WI38 (cell line): ENCODE measurements around the gene KLF9.
"Not testable (repeated sequence)": the region's sequence is repeated elsewhere in the genome, so short reads cannot be mapped to it uniquely, and the experiment has no call there.

Experiments used
- H3K4me3 ChIP-seq: 2 replicates; pipeline ENCODE4 v1.5.1; 2011; ENCODE audit warnings: low read depth, mild to moderate bottlenecking, control low read depth, low read length
- CTCF ChIP-seq: IDR thresholded peaks from 2 replicates; pipeline ENCODE4 v1.5.1; 2012; ENCODE audit warnings: low read depth, mild to moderate bottlenecking, control low read depth, low read length

Gene KLF9

GRCh38 chr9:70403166-70403565 is 11.3 kb downstream of the KLF9 start:
- TF ChIP-seq CTCF, result no peak
- H3K4me3 ChIP-seq, result no peak overlapping the region

DNA sequence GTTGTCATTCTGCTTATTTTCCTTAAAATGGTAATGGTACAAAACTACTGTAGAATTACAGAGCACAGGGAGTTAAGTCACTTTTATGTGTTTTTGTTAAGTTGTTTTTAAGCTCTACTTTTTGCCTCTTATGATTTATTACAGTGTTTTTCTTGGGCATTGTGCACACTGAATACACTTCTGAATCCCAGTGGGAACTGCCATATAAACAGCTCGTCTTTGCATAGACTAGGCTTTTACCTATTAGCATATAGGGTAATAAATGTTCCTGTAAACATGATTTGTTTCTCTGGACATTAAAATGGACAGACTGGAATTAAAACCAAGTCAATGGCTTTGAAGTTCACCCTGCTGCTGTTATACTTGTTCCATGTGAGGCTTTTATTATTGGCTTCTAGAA is 12.2 kb downstream of the KLF9 start:
- TF ChIP-seq CTCF, result no peak
- H3K4me3 ChIP-seq, result no peak overlapping the region

DNA sequence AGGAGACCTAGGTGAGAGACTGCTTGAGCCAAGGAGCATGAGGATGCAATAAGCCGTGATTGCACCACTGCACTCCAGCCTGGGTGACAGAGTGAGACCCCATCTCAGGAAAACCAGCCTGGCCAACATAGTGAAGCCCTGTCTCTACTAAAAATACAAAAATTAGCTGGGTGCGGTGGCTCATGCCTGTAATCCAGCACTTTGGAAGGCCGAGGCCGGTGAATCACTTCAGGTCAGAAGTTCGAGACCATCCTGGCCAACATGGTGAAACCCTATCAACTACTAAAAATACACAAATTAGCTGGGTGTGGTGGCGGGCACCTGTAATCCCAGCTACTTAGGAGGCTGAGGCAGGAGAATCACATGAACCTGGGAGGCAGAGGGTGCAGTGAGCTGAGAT is 13.2 kb downstream of the KLF9 start:
- not testable (repeated sequence) for H3K4me3 ChIP-seq

GRCh38 chr9:70400107-70400892 is 14.2 kb downstream of the KLF9 start:
- no peak overlapping the region for H3K4me3 ChIP-seq
- no peak for TF ChIP-seq CTCF

DNA sequence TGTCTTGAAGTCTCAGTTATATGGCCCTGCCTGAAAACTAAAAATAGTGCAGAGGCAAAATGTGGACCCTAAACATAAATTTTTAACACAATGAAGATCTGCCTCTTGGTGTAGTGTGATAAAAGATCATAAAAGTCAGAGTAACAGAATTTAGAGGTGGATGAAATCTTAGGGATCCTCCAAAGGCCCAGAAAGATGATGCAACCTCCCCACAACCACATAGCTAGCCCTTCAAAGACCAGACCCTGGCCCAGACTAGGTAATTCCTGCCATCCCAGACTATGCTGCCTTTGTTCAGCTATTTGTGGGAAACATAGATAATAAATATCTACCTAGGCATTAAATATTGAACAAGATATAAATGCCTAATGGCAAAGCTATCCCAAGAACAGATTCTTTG is 15.3 kb downstream of the KLF9 start:
- no peak for TF ChIP-seq CTCF

DNA sequence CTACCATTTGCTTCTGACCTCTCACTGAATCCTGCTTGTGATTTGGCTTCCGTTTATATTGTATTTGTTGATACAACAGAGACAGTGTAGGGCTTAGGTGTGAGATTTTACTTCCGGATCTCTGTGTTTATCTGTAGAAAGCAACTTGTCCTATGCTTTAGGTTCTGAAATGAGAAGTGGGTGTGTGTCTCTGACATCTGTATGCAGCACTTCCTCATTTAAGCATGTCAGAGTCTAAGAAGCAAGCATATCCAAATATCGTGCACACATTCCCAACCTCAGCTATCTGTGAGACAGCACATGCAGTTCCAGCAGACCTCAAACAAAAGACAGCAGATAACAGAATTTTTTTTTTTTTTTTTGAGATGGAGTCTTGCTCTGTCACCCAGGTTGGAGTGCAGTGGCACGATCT is 16.3 kb downstream of the KLF9 start:
- no peak for TF ChIP-seq CTCF
- no peak overlapping the region for H3K4me3 ChIP-seq

More for the DNA sequence above, 15.3 kb downstream of the KLF9 start:
- H3K4me3 ChIP-seq, result no peak overlapping the region

- H3K4me3 ChIP-seq, result no peak overlapping the region
- no peak for TF ChIP-seq CTCF
These were observed 18.8 kb downstream of the KLF9 start for GRCh38 chr9:70395652-70396051.

GRCh38 chr9:70392850-70393249 is 21.6 kb downstream of the KLF9 start:
- no peak overlapping the region for H3K4me3 ChIP-seq
- TF ChIP-seq CTCF, result no peak
